Esophagus muscularis mucosa (tissue), 3 donors: Measurements from ENCODE around the gene CSH1.
"Not testable (repeated sequence)": the region's sequence is repeated elsewhere in the genome, so short reads cannot be mapped to it uniquely, and the experiment has no call there.

Experiments used
- CTCF ChIP-seq, 3 experiments: fragments of 200-600 bp in 2 of 3; fragments of 450-650 bp in 1 of 3; sonication (generic) in 2 of 3; IDR thresholded peaks; one replicate each; pipeline ENCODE4 v1.5.1; 2017 to 2019; ENCODE audit warnings: antibody characterized with exemption in 3 of 3, mild to moderate bottlenecking in 2 of 3, moderate library complexity in 1 of 3
- POLR2A ChIP-seq: fragments of 450-650 bp; IDR thresholded peaks from one replicate; pipeline ENCODE4 v1.6.1; 2017; ENCODE audit warnings: antibody characterized with exemption, moderate library complexity, mild to moderate bottlenecking, low read depth

- not testable (repeated sequence) for TF ChIP-seq CTCF (IDR thresholded peaks at IDR 0.05); POLR2A
These were observed 26.7 kb downstream of the CSH1 start for GRCh38 chr17:63869491-63870291.
